Esophagus squamous epithelium (tissue), 4 donors: ENCODE data around the gene PPP1R3G.

Source experiments
- CTCF ChIP-seq, 6 experiments: fragments of 450-650 bp in 4 of 6; fragments of 200-600 bp in 2 of 6; sonication (generic) in 2 of 6; IDR thresholded peaks; one replicate each; pipeline ENCODE4 v1.5.1; 2016 to 2019; ENCODE audit warnings: antibody characterized with exemption in 6 of 6, mild to moderate bottlenecking in 4 of 6, moderate library complexity in 4 of 6
- POLR2A ChIP-seq, 4 donors: fragments of 450-650 bp; IDR thresholded peaks; one replicate each; pipeline ENCODE4 v1.6.1; 2017; ENCODE audit warnings: antibody characterized with exemption in 4 of 4, mild to moderate bottlenecking in 4 of 4, moderate library complexity in 3 of 4

- TF ChIP-seq CTCF (IDR thresholded peaks at IDR 0.05) (no peak), POLR2A (IDR thresholded peaks at IDR 0.05) (no peak)
Measured at GRCh38 chr6:5128351-5128750, 43.2 kb downstream of the PPP1R3G start.
